Fibroblast of upper back skin (primary cell): ENCODE measurements around the gene MEG3.

Experiments
- DNase-seq: peaks from one replicate; pipeline ENCODE4 v3.0.0-alpha.2; 2013

The MEG3 gene

DNA sequence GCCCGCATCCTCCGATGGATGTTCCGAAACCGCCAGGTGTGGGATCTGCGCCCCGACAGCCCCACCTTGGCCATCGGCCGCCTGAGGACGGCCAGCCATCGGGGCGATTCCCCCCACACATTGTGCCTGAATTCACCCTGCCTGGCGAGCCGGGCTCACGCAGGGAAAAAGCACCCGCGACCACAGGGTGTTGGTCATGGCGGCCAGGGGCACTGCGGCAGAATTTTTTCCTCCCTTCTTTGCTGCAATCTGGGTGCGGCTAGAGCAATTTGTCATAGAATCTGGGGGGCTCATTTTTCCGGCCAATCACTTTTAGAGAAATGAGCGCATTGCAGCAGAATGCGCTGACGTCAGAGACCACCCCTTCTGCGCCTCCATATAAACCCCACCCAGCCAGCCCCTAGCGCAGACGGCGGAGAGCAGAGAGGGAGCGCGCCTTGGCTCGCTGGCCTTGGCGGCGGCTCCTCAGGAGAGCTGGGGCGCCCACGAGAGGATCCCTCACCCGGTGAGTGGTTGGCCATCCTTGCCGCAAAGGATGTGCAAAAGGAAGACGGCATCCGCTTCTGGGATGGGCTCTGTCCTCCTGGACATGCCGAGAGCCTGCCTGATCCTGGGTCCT is at the start of gene MEG3:
Gene MEG3, plus strand, starts transcription at position 406 of the 619 bp plus-strand sequence.
- peak; percentile 87 for DNase-seq

DNA sequence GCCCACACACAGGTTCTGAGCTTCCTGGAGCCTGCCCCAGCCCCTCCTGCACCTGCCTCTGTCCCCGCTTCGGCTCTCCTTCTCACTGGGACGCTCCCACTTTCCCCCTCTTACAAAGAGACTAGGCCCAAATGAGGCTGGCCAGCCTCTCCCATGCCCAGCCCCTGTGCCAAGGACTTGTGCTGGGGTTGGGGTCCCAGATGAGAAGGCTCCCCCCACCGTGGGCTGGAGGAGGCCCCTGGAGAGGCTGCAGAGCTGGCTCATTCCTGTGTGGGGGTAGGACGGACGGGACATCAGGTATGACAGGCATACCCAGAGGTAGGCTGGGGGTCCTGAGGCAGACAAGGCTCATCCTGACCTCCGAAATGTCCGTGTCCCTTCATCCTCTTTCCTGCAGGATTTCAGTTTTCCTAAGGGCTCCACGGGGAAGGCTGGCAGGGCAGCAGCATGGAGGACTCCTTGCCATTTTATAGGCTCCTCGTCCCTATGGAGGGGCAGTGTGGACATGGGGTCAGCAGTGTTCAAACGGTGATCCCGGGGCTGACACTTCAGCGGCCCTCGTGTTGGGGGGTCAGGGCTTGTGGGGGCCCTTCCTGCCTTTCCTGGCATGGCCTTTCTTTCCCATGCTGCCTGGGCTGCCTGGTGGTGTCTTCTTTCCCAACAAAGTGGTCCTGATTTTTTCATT is 49.1 kb upstream of the MEG3 start:
- DNase-seq, result no peak

DNA sequence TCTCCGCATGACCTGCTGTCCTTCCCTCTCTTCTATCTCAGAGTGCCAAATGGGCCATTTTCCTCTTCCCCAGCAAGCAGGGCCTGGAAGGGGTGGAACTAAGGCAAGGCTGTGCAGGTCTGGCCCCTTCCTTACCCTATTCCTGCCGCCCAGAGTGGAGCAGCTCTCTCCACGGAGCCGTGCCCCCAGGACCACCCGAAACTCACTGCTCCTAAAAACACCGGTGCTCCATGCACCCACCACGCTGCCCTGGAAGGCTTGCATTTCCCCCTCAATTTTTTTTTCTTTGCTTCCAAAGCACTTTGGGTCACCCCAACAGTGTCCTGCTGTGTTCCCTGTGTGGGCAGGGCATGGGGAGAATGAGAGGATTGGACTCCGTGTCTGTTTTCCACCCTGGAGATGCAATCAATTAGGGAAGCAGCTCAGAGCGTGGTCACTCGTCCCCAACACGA is 48.5 kb upstream of the MEG3 start:
- no peak for DNase-seq

DNA sequence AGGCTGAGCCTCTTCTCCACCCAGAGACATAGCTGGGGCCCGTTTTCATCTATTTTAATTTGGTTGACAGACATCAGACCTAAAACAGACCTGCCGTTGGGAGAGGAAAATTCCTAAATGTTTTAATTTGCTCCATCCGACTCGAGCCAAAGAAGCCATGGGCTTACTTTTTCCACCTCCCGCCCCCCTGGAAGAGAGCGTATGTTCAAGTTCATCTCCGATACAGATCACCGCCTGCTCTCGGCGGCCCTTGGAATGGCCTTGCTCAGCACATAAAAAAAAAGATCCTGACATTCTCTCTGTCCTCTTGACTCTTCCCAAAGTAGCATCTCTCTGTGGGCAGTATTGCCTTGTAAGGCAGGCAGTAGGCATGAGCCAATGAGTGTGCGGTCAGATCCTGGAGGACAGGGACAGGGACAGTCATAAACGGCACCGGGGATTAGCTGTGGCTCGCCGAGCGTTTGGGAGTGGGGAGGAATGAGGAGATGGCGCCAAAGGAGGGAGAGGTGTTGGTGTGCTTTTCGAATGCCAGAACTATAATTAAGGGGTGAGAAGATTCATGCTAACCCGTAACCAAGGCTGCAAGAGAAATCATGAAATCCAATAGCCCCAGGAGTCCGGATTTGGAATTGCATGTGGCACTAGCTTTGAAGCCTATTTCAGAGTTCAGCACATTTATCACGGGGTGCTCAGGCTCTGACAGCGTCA is 47.9 kb upstream of the MEG3 start:
- no peak for DNase-seq

DNA sequence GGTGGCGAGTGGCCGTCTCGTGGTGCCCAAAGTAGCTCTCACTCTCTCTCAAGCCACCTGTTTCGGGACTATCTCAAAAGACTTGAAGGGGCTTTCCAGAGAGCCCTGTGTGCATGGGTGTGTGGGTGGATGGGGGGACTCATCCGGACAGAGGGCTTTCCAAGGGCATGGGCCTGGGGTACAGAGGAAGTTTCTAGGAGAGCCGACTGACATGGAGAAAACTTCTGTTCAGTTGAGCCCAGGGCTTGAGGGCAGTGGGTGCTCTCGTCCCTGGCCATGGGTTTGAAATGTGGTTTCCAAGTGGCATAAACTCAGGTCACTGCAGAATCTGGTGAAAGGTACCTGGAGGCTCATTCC is 47.4 kb upstream of the MEG3 start:
- no peak for DNase-seq

DNA sequence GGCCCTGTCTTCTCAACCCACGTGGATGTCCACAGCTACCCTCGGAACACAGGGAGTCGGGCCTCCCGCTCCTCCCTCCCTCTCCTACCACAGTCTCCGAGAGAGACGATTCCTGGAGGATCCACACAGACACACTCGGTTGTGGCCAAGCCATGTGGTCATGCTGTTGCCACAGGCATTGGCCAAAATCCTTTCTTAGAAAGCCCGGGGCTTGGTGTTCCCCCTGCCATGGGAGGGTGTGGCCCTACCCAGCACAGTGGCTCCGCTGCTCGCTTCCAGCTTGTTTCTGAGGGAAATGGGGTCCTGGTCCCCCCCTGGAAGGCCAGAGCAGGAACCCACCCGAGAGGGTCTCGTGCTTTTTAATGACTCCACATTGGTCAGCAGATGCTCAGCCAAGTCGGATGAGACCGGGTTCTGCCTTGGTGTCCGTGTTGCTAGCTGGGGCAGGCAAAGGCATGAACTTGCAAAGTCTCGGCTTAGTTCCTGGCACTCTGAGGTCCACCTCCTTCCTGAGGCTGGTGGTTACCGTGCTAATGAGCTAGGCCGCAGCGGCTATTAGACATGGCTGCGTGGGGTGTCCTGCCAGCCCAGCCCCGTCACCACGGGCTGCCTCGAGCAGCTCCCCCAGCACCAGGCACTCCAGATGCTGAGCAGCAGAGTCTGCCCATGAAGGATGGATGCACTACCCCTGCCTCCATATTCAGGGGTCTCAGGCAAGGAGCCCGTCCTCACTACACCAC is 46.8 kb upstream of the MEG3 start:
- DNase-seq, result no peak

DNA sequence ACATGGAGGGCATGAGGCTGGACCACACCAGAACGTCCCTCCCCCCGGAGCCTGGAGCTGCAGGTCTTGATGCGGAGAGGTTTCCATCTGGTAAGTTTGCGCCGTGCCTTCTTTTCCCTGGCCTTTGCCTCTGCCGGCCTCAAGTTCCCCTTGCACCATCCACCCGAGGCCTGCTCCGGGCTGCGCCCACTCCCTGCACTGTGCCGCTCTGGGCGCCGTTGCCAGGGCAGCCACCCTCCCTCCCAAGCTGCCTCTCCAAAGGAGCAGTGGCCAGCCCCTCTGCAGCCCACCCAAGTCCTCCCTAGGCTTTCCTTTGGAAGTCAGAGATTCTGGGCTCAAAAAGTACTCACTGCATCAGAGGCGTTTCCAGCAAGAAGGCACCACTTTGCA is 46.2 kb upstream of the MEG3 start:
- DNase-seq, result no peak

DNA sequence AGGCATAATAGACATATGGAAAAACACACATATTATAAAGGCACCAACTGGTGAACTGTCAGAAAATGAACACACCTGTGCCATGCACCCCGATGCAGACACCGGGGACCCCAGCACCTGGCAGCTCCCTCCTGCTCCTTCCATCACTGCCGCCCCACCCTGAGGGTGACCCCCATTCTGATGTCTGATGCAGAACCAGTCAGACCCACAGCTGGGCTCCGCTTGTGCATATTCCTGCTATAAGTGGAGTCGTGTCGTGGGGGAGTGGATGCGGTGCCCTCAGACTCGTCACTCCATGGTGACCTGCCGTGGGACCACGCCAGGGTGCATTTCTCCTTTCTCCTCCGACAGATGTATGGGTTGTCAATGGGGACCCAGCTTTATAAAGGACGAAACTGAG is 45.7 kb upstream of the MEG3 start:
- no peak for DNase-seq

DNA sequence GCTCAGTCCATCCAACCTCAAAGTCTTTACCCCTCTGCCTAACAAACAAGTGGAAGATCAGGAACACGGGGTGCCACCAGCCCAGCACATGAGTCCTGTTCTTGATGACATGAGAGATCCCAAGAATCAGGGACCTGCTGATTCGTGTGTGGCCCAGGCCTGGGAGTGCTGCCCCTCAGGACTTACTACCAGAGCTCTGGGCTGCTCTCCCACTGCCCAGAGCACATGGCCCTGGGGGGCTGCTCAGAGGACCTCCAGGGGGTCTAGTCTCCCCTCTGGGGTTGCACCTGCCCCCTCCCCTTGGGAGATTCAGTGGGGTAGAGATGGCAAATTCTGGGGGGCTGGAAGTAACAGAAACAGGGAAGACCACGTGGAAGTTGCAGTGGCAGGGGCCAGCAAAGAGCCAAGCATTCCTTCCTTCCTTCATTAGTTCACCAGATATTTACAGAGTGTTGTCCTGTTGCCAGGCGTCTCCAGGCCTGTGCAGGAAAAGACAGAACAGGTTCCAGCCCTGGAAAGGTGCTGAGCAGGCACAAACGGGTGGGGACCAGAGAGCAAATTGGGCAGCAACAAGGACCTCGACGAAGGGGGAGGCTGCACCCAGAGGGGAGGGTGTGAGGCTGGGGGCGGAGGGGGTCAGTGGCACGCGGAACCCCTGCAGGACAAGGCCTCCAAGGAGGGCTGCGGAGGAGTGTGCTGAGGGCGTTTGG is 45.1 kb upstream of the MEG3 start:
- no peak for DNase-seq

DNA sequence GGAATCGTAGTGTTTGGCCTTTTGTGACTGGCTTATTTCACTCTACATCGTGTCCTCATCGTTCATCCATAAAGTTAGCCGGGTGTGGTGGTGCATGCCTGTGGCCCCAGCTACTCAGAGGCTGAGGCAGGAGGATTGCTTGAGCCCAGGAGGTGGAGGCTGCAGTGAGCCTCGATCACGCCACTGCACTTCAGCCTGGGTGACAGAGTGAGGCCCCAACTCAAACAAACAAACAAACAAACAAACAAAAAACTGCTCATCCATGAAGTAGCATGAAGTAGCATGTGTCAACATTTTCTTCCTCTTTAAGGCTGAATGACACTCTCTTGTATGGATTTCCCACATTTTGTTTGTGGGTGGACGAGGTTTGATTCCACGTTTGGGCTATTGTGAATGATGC is 44.0 kb upstream of the MEG3 start:
- no peak for DNase-seq

DNA sequence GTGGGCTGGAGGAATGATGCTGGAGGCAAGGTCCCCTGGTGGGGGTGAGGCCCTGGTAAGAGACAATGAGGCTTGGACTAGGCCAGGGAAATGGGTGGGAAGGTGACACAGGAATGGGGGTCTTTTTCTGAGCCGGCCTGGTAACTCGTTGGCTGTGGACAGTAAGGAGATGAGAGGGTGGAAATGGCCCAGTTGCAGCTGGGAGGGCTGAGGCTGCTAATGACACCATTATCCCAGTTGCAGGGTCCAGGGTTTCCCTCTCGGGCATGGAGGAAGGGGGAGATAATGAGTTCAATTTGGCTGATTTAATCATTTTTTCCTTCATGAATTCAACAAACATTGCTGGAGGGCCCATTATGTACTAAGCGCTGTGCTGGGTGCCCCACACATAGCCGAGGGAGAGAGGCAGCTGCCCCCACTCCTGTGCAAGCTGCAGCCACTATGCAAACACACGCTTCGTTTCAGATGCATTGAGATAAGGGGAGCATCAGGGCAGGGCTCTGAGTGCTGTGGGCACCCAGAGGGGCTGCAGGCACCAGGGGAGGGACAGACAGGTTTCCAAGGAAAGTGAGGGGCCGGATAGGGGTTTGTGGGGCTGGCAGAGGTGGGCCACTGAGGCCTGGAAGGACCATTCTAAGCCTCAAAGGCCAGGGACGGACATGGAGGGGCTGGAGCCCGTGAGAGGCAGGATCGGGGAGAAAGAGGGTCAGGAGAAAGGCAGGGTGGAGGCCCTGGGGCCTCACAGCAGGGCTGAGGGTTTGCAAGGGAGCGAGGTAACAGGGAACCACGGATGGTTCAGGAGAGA is 43.2 kb upstream of the MEG3 start:
- DNase-seq, result no peak

DNA sequence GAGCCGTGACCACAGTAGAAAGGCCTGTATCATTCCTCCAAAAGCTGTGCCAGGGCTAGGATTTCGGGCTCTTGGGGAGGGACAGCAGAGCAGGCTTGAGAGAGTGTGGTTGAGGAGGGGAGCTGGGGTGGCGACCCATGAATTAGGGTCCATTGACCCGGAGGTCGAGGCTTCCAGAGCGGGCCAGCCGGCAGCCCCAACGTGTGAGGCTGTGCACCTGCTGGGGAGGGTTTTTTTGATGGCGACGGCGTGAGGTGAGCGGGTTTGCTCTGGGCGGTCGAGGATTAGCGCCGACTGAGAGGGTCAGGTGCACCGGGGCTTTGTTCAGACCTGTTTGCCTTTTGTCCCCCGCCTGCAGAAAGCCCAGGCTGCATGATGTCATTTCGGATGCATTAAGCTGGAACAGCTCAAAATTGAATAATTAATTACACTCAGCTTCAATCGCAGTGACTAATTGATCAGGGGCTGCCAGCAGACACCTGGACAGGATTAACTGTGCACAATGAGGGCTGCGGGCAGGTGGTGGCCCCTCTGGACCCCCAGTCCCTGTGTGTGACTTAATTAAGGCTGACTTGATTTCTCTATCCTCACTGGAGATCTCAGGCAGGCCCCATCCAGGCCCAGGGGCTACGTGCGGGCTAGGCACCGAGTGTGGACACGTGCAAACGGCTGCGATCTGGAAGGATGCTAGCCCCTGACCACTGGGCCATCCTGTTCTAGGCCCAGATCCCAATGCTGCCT is 42.1 kb upstream of the MEG3 start:
- DNase-seq, result no peak

DNA sequence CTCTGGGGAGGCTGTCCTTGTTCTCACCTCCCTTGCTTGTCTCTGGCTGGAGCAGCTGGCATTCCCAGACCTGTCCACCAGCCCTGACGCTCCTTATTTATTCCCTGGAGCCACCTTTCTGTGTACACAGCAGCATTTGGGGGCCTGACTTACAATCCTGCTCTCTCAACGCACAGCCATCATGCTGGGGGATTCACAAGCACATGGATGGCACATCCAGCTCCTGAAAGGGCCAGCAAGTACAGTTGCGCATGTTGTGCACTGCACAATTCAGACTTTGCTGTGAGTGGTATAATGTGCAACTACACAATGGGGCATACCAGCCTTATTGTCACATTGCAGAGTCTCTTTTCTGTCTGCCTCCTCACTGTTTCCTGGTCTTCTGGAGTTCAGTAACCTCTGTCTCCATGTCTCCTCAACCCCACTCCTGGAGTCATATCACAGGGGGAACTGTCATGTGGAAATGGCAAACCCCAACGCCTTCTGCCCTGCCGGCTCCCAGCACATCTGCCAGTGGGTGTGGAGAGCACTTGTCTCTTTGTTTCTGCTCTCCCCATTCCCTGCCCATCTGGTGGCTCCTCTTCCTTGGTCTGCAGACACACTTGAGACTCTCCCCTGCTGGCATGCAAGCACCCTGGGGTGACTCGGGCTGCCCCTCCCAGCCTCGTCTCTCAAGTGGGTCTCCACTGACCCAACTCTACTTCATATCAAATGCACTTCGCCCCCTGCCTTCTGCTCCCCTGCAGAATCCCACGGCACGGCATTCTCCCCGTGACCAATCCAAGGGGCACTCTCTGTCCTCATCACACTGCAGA is 41.2 kb upstream of the MEG3 start:
- no peak for DNase-seq

DNA sequence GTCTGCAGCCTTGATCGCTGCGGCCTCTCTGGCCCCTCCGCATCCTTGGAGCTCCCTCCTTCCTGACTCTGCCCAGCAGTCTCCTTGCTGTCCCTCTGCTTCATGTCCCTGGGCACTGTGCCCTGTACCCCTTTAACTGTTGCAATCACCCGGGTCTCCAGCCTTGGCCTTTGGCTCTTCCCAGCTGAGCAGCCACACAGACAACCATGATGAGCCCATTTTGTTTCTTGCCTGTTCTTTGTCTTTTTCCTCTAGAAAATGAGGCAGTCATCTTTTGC is 40.6 kb upstream of the MEG3 start:
- no peak for DNase-seq

DNA sequence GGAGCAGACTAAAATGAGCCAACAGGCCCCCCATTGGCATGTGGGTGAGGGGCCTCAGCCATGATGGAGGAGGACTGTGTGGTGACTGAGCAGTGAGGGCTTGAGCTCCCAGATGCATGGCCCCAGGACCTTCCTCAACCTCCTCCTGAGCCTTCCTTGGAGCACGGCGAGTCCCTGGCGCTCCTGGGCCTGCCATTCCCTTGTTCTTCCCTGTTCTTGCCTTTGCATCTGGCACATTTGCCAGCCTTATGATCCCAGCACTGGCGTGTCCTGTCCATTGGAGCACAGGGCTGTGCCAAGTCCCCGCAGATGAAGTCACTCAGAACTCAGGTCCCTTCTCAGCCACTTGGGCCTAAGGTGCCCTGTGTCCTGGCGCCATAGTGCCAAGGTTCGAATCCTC is 40.3 kb upstream of the MEG3 start:
- no peak for DNase-seq

DNA sequence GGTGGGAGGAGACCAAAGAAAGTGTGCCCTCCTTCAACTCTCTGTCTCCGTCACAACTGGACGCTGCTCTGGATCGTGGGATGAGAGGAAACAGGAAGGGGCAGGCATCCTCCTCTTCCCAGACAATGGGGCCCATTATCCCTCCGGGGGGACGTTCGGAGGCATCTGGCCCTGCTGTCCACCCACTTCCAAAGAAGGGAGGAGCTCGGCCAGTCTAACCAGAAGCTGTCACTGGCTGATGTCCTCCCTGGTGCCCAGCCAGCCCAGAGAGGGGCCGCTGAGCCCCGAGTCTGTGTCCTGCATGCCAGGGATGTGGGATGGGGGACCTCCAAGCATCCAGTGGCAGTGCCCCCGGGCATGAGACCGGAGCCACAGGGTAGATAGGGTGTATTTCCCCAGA is 39.8 kb upstream of the MEG3 start:
- no peak for DNase-seq

DNA sequence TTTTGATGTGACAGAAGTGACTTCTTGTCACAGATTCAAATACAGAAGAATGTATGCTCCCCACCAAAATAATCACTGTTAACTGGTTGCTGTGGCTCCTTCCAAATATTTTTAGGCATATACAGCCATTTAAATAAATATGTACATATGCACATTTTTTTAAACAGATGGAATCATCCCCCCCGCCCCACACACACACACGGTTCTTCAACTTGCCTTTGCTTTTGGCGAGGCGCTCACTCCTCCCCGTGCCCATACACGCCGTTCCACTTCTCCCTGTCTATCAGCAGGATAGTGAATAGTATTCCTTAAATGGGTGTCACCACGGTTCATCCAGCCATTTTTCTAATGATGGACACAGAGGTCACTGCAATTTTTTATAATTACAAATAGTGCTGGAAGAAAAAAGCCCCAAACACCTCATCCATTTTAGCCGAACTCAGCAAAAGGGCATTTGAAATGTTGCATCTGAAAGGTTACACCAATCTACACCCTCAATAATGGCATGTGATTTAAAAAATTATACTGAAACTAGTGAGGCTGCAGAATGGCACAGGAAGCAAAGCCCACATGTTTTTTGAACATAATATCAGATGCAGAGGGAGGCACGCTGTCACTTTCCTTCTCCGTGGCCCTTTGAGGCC is 39.2 kb upstream of the MEG3 start:
- DNase-seq, result no peak

DNA sequence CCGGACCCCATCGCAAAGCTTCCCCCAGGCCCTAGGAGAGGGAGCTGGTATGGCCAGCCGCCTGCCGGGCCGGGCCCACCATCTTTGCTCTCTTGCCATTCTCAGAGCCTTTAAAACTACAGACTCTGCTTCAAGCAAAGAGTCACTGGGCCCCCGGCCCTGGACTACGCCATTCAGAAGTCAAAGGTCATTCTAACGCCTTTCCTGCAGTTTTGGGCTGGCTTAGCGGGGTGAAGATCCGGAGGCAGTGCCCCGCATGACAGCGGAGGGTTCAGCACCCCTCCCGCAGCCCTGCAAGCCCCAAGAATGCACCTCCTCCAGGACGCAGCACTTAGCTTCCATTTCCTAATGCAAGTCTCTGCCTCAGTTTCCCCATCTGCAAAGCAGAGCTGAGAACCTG is 38.3 kb upstream of the MEG3 start:
- no peak for DNase-seq

DNA sequence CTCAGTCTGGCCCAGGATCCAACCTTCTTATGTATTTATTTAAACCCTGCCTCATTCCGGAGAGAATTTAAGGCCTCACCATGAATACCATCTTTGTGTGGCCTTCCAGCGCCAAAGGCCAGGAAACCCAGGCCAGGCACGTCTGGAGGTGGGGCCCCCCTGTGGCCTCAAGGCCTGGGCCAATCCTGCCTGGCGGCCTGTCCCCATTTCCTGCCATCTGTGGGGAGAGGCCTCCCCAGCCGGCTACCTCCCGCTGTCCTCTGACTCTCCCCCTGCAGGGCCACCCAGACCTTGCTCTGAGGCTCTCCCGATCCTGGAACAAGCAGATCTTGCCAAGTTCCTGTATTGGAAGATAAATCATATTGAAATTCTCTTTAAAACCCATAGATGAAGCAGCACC is 37.4 kb upstream of the MEG3 start:
- DNase-seq, result no peak

DNA sequence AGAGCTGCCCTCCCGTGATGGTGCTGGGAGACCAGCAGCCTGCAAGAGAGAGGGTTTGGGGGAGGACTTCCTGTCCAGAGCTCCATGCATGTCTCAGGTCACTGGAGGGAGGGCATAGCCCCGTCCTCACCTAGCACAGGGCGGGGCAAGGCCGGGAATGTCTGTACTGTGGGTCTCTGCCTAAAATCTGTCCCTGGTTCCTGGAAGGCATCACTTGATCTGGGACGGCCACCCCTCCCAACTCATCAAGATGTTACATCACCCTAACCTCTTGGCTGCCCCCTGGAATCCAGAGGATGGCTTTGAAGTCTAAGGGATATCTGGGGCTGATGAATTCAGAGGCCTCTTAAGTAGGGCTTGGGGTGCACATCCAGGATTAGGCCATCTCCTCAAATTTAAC is 37.0 kb upstream of the MEG3 start:
- DNase-seq, result no peak
